IMR-90 (cell line): Measurements from ENCODE around the gene CFAP45. TPM values are rescaled to one million over a fixed set of nuclear protein-coding genes. Genes with fewer than 3 reads are reported as not detected.

Experiments
- ATAC-seq: fragments of 200-7000 bp; cut with Tn5 transposase; 2 replicates; pipeline ENCODE4 v1.9.1; 2020; ENCODE audit warnings: low read depth, mild to moderate bottlenecking, moderate library complexity
- BruUV-seq: library from RNA; stranded (reverse); fragments of 400-500 nt; replicated peaks from 2 replicates; lab custom pipeline; 2021; lab: Mats Ljungman, UMichigan
- CTCF ChIA-PET: fragments of 300-600 bp; formaldehyde crosslinking; extraction: SDS; loops from one replicate; lab custom pipeline; 2021; ENCODE audit warnings: antibody characterized with exemption; lab: Yijun Ruan, JAX
- POLR2A ChIA-PET: fragments of 300-600 bp; sonication (Branson Sonifier 250); formaldehyde crosslinking; loops from one replicate; lab custom pipeline; 2022; ENCODE audit warnings: antibody characterized with exemption; ENCODE audit not compliant: unreplicated experiment; lab: Charles Lee
- DNase-seq: peaks from one replicate; pipeline ENCODE4 v3.0.0; 2013
- H2AFZ ChIP-seq: replicated peaks from 2 replicates; pipeline ENCODE3; 2013; ENCODE audit warnings: low read length, mild to moderate bottlenecking; ENCODE audit not compliant: poor library complexity
- H2AK5ac ChIP-seq: 2 replicates; pipeline ENCODE4 v1.6.1; 2013; ENCODE audit warnings: low read depth, low read length, inconsistent platforms
- H2AK9ac ChIP-seq: replicated peaks from 2 replicates; pipeline ENCODE3; 2013; ENCODE audit warnings: mild to moderate bottlenecking, low read depth, low read length, moderate library complexity; ENCODE audit not compliant: poor library complexity
- H2BK120ac ChIP-seq: 2 replicates; pipeline ENCODE4 v1.6.1; 2013; ENCODE audit warnings: low read depth, low read length, inconsistent platforms
- H2BK15ac ChIP-seq: 3 replicates; pipeline ENCODE4 v1.6.1; 2013; ENCODE audit warnings: low read depth, low read length, inconsistent platforms
- H2BK20ac ChIP-seq: 2 replicates; pipeline ENCODE4 v1.6.1; 2013; ENCODE audit warnings: low read depth, mild to moderate bottlenecking, inconsistent platforms, low read length, moderate library complexity
- H2BK5ac ChIP-seq: 2 replicates; pipeline ENCODE4 v1.6.1; 2013; ENCODE audit warnings: mild to moderate bottlenecking, low read depth, low read length, inconsistent platforms; ENCODE audit not compliant: poor library complexity, severe bottlenecking
- H3K14ac ChIP-seq: replicated peaks from 2 replicates; pipeline ENCODE4 v1.6.1; 2013; ENCODE audit warnings: low read depth, low read length, inconsistent platforms
- H3K18ac ChIP-seq: 2 replicates; pipeline ENCODE4 v1.6.1; 2013; ENCODE audit warnings: low read depth, low read length, control low read depth
- H3K23ac ChIP-seq: 2 replicates; pipeline ENCODE4 v1.6.1; 2013; ENCODE audit warnings: low read depth, low read length, inconsistent platforms
- H3K27ac ChIP-seq: 2 replicates; pipeline ENCODE4 v1.5.1; 2013; ENCODE audit warnings: mild to moderate bottlenecking, control low read depth, low read length; ENCODE audit not compliant: insufficient read depth
- H3K27me3 ChIP-seq: 2 replicates; pipeline ENCODE4 v1.6.1; 2013; ENCODE audit warnings: low read length; ENCODE audit not compliant: control insufficient read depth, insufficient read depth
- H3K36me3 ChIP-seq: 2 replicates; pipeline ENCODE4 v1.6.1; 2013; ENCODE audit warnings: low read length, mixed read lengths; ENCODE audit not compliant: control insufficient read depth, insufficient read depth
- H3K4ac ChIP-seq: 2 replicates; pipeline ENCODE4 v1.6.1; 2013; ENCODE audit warnings: low read depth, low read length, inconsistent platforms
- H3K4me1 ChIP-seq: 2 replicates; pipeline ENCODE4 v1.6.1; 2013; ENCODE audit warnings: low read length, mixed read lengths; ENCODE audit not compliant: control insufficient read depth, insufficient read depth
- H3K4me2 ChIP-seq: 2 replicates; pipeline ENCODE4 v1.6.1; 2013; ENCODE audit warnings: low read depth, mild to moderate bottlenecking, control low read depth, low read length, moderate library complexity
- H3K4me3 ChIP-seq: 2 replicates; pipeline ENCODE4 v1.5.1; 2013; ENCODE audit warnings: low read depth, mild to moderate bottlenecking, control low read depth, low read length, moderate library complexity; ENCODE audit not compliant: insufficient read depth
- H3K56ac ChIP-seq: 2 replicates; pipeline ENCODE4 v1.6.1; 2013; ENCODE audit warnings: low read length, inconsistent platforms; ENCODE audit not compliant: insufficient read depth; ENCODE audit errors: extremely low read depth
- H3K79me1 ChIP-seq, 2 experiments: 2 replicates each; pipeline ENCODE4 v1.6.1; 2013; ENCODE audit warnings: low read length in 2 of 2, inconsistent platforms in 1 of 2, low read depth in 1 of 2
- H3K9ac ChIP-seq: 2 replicates; pipeline ENCODE4 v1.6.1; 2013; ENCODE audit warnings: low read depth, low read length, control low read depth
- H3K9me1 ChIP-seq: 2 replicates; pipeline ENCODE4 v1.6.1; 2013; ENCODE audit warnings: low read length, inconsistent platforms; ENCODE audit not compliant: insufficient read depth
- H3K9me3 ChIP-seq: 2 replicates; pipeline ENCODE4 v1.6.1; 2013; ENCODE audit warnings: low read length; ENCODE audit not compliant: control insufficient read depth, insufficient read depth
- H4K20me1 ChIP-seq: 2 replicates; pipeline ENCODE4 v1.6.1; 2013; ENCODE audit warnings: low read length, inconsistent platforms; ENCODE audit not compliant: insufficient read depth
- H4K5ac ChIP-seq: 2 replicates; pipeline ENCODE4 v1.6.1; 2013; ENCODE audit warnings: mild to moderate bottlenecking, low read depth, low read length, control low read depth
- H4K8ac ChIP-seq, 2 experiments: 2 replicates each; pipeline ENCODE4 v1.6.1; 2013; ENCODE audit warnings: low read depth in 2 of 2, low read length in 2 of 2, control low read depth in 1 of 2, inconsistent platforms in 1 of 2
- H4K91ac ChIP-seq: 2 replicates; pipeline ENCODE4 v1.6.1; 2013; ENCODE audit warnings: low read depth, low read length, inconsistent platforms; ENCODE audit not compliant: insufficient read depth
- ELK1 ChIP-seq: fragments of 150-350 bp; IDR thresholded peaks from 2 replicates; pipeline ENCODE4 v1.6.1; 2016; ENCODE audit warnings: low read depth, mild to moderate bottlenecking, low read length, moderate library complexity, borderline replicate concordance
- MAFK ChIP-seq: IDR thresholded peaks from 2 replicates; pipeline ENCODE4 v1.6.1; 2012; ENCODE audit warnings: low read depth, low read length, improper control_type of control experiment
- MXI1 ChIP-seq: IDR thresholded peaks from 2 replicates; pipeline ENCODE4 v1.6.1; 2012; ENCODE audit warnings: low read depth, mild to moderate bottlenecking, low read length, moderate library complexity, borderline replicate concordance
- POLR2A ChIP-seq: IDR thresholded peaks from 2 replicates; pipeline ENCODE4 v1.6.1; 2012; ENCODE audit warnings: mild to moderate bottlenecking, low read depth, low read length
- RCOR1 ChIP-seq: IDR thresholded peaks from 2 replicates; pipeline ENCODE4 v1.6.1; 2012; ENCODE audit warnings: mild to moderate bottlenecking, low read length, improper control_type of control experiment; ENCODE audit not compliant: insufficient replicate concordance
- WGBS, 2 experiments: methylation state at CpG; one replicate each; pipeline versions ENCODE4 v1.1.5 to v1.1.7; 2013; ENCODE audit warnings: missing lambda C conversion rate in 2 of 2; ENCODE audit not compliant: insufficient read length in 1 of 2; ENCODE audit errors: extremely low coverage in 2 of 2; 5-methylcytosine and 5-hydroxymethylcytosine counted together
- dilution Hi-C: fragments of 300-500 bp; cut with HindIII; formaldehyde crosslinking; loops from one replicate; pipeline ENCODE4 v1.14.3; 2018; ENCODE audit warnings: low sequenced_read_pairs; ENCODE audit not compliant: unreplicated experiment
- in situ Hi-C: fragments of 300-500 bp; cut with MboI; formaldehyde crosslinking; loops from 3 replicates; pipeline ENCODE4 v1.14.3; 2019; ENCODE audit warnings: low sequenced_read_pairs, inconsistent platforms, mixed read lengths
- intact Hi-C: fragments of 100-400 bp; cut with micrococcal nuclease; formaldehyde crosslinking; loops from 2 replicates; pipeline ENCODE4 v1.10.0; 2022
- polyA plus RNA-seq, 3 experiments: library from polyadenylated mRNA; depleted of rRNA; stranded (reverse); fragments of >200 nt; gene quantifications; 2 replicates each; pipeline ENCODE4 v1.2.3, GENCODE V29; 2012; ENCODE audit warnings: low replicate concordance in 1 of 3
- total RNA-seq: library from RNA; depleted of rRNA; stranded (reverse); fragments of >200 nt; gene quantifications from 2 replicates; pipeline ENCODE4 v1.2.3, GENCODE V29; 2012

Gene CFAP45
- total and polyA plus RNA-seq, 2 of the 4 experiments (the other 2 are of a cell fraction) = 0.51 to 0.72 TPM

- no peak for TF ChIP-seq MXI1
- no peak for TF ChIP-seq POLR2A
- no peak for TF ChIP-seq MAFK
Measured at GRCh38 chr1:159941591-159942560, 41.9 kb upstream of the CFAP45 start (continued).

DNA sequence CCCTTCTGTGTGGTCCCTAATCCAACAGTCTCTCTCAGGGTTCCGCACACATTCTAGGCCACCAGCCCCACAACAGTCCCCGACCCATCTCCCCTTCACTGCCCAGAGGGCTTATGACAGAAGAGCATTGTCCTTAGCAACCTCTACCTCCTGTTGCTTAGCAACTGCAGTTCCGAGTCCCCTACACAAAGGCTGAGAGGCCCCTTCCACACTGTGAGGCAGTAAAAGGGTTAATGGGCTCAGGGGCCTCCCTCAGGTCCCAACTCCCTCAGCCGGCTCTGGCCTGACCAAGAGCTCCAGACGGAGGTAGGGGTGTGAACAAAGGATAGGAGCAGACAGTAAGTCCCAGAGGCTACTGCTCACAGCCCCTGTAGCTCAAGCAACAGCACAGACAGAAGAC is 41.2 kb upstream of the CFAP45 start:
- no peak overlapping the region for H2AK5ac ChIP-seq
- no peak overlapping the region for H3K23ac ChIP-seq
- H3K79me1 ChIP-seq = no peaks in the 10 kb centered on the region
- H3K9me1 ChIP-seq = no peaks in the 10 kb centered on the region
- H3K4me2 ChIP-seq = no peak overlapping the region
- H4K5ac ChIP-seq = no peak overlapping the region
- H3K18ac ChIP-seq = no peak overlapping the region
- no peak overlapping the region for H3K4ac ChIP-seq
- peaks cover 74% of the 10 kb centered on the region for H3K27me3 ChIP-seq
- ChIA-PET CTCF (interaction anchor here (6.4 kb wide), 1 partner anchor 65 kb away, joined by 48 read pairs; no protein-coding TSS in a partner anchor), POLR2A (no interaction called here)
- no peaks in the 10 kb centered on the region for H3K36me3 ChIP-seq
- no peak for ATAC-seq
- TF ChIP-seq MAFK (no peak), POLR2A (no peak), RCOR1 (no peak), ELK1 (no peak)
- dilution Hi-C loops (no loop called here), in situ Hi-C loops (no loop called here), intact Hi-C loops (loop anchor here (10.0 kb wide), 1 partner anchor 434 kb away; no protein-coding TSS in a partner anchor)
- no peak overlapping the region for H2BK5ac ChIP-seq
- H3K9me3 ChIP-seq = no peaks in the 10 kb centered on the region
- peak overlapping the region; percentile 33 for H2AFZ ChIP-seq
- no peak for DNase-seq
- no CpG with 5 or more reads among the region's 5 CpGs for WGBS, 2 experiments
- no peak overlapping the region for H4K8ac ChIP-seq
- H4K20me1 ChIP-seq = no peaks in the 10 kb centered on the region
- no peak overlapping the region for H2BK15ac ChIP-seq
- no peak overlapping the region for H3K9ac ChIP-seq
- no peak overlapping the region for H3K4me3 ChIP-seq
- no peak overlapping the region for H2AK9ac ChIP-seq
- H2BK120ac ChIP-seq = no peak overlapping the region
- H3K4me1 ChIP-seq = no peaks in the 10 kb centered on the region
- H4K91ac ChIP-seq = no peak overlapping the region
- no peak overlapping the region for H3K56ac ChIP-seq
- BruUV-seq = no TSS peak
- no peak overlapping the region for H3K27ac ChIP-seq
- no peak overlapping the region for H3K14ac ChIP-seq
- no peak overlapping the region for H2BK20ac ChIP-seq
